K562 (cell line): ENCODE results near the gene SVBP. TPM values are rescaled to one million over a fixed set of nuclear protein-coding genes. Genes with fewer than 3 reads are reported as not detected.

ENCODE experiments used
- ATAC-seq: fragments of 200-7000 bp; cut with Tn5 transposase; 3 replicates; pipeline ENCODE4 v1.9.1; 2020; ENCODE audit warnings: moderate library complexity
- BruUV-seq: library from RNA; stranded (reverse); fragments of 400-500 nt; replicated peaks from 2 replicates; lab custom pipeline; 2021; lab: Mats Ljungman, UMichigan
- CTCF ChIA-PET: fragments of 300-600 bp; formaldehyde crosslinking; extraction: SDS; loops from one replicate; lab custom pipeline; 2021; ENCODE audit warnings: low intra/inter-chr PET ratio; lab: Yijun Ruan, JAX
- POLR2A ChIA-PET: fragments of 300-600, 350-650 bp; sonication (Branson Sonifier 250); formaldehyde crosslinking; extraction: SDS; loops from one replicate; lab custom pipeline; 2021; ENCODE audit warnings: antibody characterized with exemption, inconsistent platforms; lab: Yijun Ruan, JAX
- DNase-seq, 4 experiments: peaks; one replicate each; pipeline versions ENCODE4 v3.0.0 to v3.0.0-alpha.2; 2011 to 2018; ENCODE audit warnings: low spot score in 3 of 4, mixed read lengths in 3 of 4; ENCODE audit errors: extremely low read depth in 1 of 4
- FAIRE-seq: peaks from 2 replicates; lab custom pipeline; 2011; peaks lifted over from hg19 to GRCh38; lab: Jason Lieb, UNC
- H2AFZ ChIP-seq: 2 replicates; pipeline ENCODE4 v1.6.0; 2011; ENCODE audit warnings: low read depth, low read length, control low read depth, inconsistent platforms
- H3K27ac ChIP-seq: fragments of 200-600 bp; 3 replicates; pipeline ENCODE4 v1.8.0; 2011; ENCODE audit warnings: low read depth, mild to moderate bottlenecking, control low read depth, inconsistent platforms, low read length, moderate library complexity, mixed read lengths; ENCODE audit errors: extremely low read depth
- H3K27me3 ChIP-seq, 2 experiments: fragments of 300-600 bp in 1 of 2; 2 replicates in 1 of 2; 3 replicates in 1 of 2; pipeline versions ENCODE4 v1.6.0 to v1.8.0; 2011; ENCODE audit warnings: inconsistent platforms in 2 of 2, low read length in 2 of 2, mild to moderate bottlenecking in 1 of 2, mixed read lengths in 1 of 2, moderate library complexity in 1 of 2; ENCODE audit not compliant: control insufficient read depth in 2 of 2, insufficient read depth in 2 of 2
- H3K36me3 ChIP-seq: fragments of 300-600 bp; 3 replicates; pipeline ENCODE4 v1.8.0; 2011; ENCODE audit warnings: mild to moderate bottlenecking, low read length, inconsistent platforms; ENCODE audit not compliant: control insufficient read depth, insufficient read depth
- H3K4me1 ChIP-seq, 2 experiments: fragments of 200-600 bp in 1 of 2; replicated peaks in 1 of 2; 2 replicates in 1 of 2; 3 replicates in 1 of 2; pipeline versions ENCODE4 v1.5.1 to v1.8.0; 2011; ENCODE audit warnings: inconsistent platforms in 2 of 2, low read length in 2 of 2, mild to moderate bottlenecking in 1 of 2, mixed read lengths in 1 of 2, moderate library complexity in 1 of 2; ENCODE audit not compliant: control insufficient read depth in 2 of 2, insufficient read depth in 2 of 2
- H3K4me2 ChIP-seq: 2 replicates; pipeline ENCODE4 v1.6.1; 2011; ENCODE audit warnings: low read length, control low read depth, inconsistent platforms, mixed read lengths; ENCODE audit not compliant: insufficient read depth
- H3K4me3 ChIP-seq: fragments of 200-600 bp; sonication (generic), shearing (Covaris generic); 2 replicates; pipeline ENCODE4 v1.5.1; 2016; ENCODE audit warnings: control low read depth, inconsistent platforms
- H3K79me2 ChIP-seq: fragments of 200-600 bp; 3 replicates; pipeline ENCODE4 v1.8.0; 2011; ENCODE audit warnings: low read length, inconsistent platforms; ENCODE audit not compliant: control insufficient read depth, insufficient read depth
- H3K9ac ChIP-seq, 2 experiments: 2 replicates each; pipeline versions ENCODE4 v1.6.0 to v1.6.1; 2011; ENCODE audit warnings: low read depth in 2 of 2, low read length in 2 of 2, control low read depth in 1 of 2, inconsistent platforms in 1 of 2, mild to moderate bottlenecking in 1 of 2, mixed read lengths in 1 of 2; ENCODE audit not compliant: insufficient read depth in 1 of 2
- H3K9me1 ChIP-seq: one replicate; pipeline ENCODE4 v1.6.0; 2011; ENCODE audit warnings: inconsistent platforms, mild to moderate bottlenecking, low read length, moderate library complexity; ENCODE audit not compliant: control insufficient read depth, insufficient read depth
- H3K9me3 ChIP-seq: replicated peaks from 2 replicates; pipeline ENCODE4 v1.5.1; 2011; ENCODE audit warnings: low read depth, low read length, inconsistent platforms; ENCODE audit not compliant: control insufficient read depth, insufficient read depth
- H4K20me1 ChIP-seq: replicated peaks from 2 replicates; pipeline ENCODE4 v1.6.1; 2011; ENCODE audit warnings: low read length, inconsistent platforms, mixed read lengths; ENCODE audit not compliant: control insufficient read depth, insufficient read depth
- ATF4 ChIP-seq: fragments of 450-650 bp; formaldehyde crosslinking; IDR thresholded peaks from 2 replicates; pipeline ENCODE4 v1.4.0; 2022; ENCODE audit warnings: mild to moderate bottlenecking, moderate library complexity
- BCOR ChIP-seq: fragments of 450-650 bp; IDR thresholded peaks from 2 replicates; pipeline ENCODE4 v1.6.1; 2016
- DDX20 ChIP-seq: fragments of 450-650 bp; IDR thresholded peaks from 2 replicates; pipeline ENCODE4 v1.6.1; 2016; ENCODE audit warnings: missing genetic modification characterization, low read depth, mild to moderate bottlenecking, missing compliant biosample characterization, moderate library complexity
- HDAC6 ChIP-seq: IDR thresholded peaks from 2 replicates; pipeline ENCODE4 v1.6.1; 2012; ENCODE audit warnings: low read depth, mild to moderate bottlenecking, control low read depth, inconsistent platforms, low read length, moderate library complexity
- HNRNPL ChIP-seq: fragments of 200-400 bp; formaldehyde crosslinking; IDR thresholded peaks from 2 replicates; pipeline ENCODE4 v1.6.1; 2017; ENCODE audit warnings: low read depth, mild to moderate bottlenecking, low read length
- ILF3 ChIP-seq: fragments of 450-650 bp; IDR thresholded peaks from 2 replicates; pipeline ENCODE4 v1.6.1; 2018; ENCODE audit warnings: antibody characterized with exemption, mild to moderate bottlenecking, moderate library complexity, borderline replicate concordance
- JUND ChIP-seq, 2 experiments: IDR thresholded peaks; 2 replicates in 1 of 2; 3 replicates in 1 of 2; pipeline ENCODE4 v1.6.1; 2011; ENCODE audit warnings: borderline replicate concordance in 2 of 2, low read depth in 2 of 2, low read length in 2 of 2, improper control_type of control experiment in 1 of 2, missing biosample characterization in 1 of 2, missing genetic modification characterization in 1 of 2, missing genetic modification reagents in 1 of 2
- MYNN ChIP-seq, 2 experiments: sonication (generic); formaldehyde crosslinking in 1 of 2; IDR thresholded peaks; 2 replicates each; pipeline versions ENCODE4 v1.5.0 to v1.6.1; 2016 to 2020; ENCODE audit warnings: antibody characterized with exemption in 1 of 2, missing genetic modification reagents in 1 of 2
- NRF1 ChIP-seq, 2 experiments: fragments of 450-650 bp; IDR thresholded peaks in 1 of 2; conservative IDR thresholded peaks in 1 of 2; 2 replicates each; pipeline ENCODE4 v1.6.1; 2014; ENCODE audit warnings: mild to moderate bottlenecking in 2 of 2
- ZBTB40 ChIP-seq, 2 experiments: fragments of 450-650 bp in 1 of 2; sonication (generic) in 1 of 2; formaldehyde crosslinking in 1 of 2; IDR thresholded peaks; 2 replicates each; pipeline versions ENCODE4 v1.7.1 to v1.9.0; 2016 to 2022; ENCODE audit warnings: inconsistent platforms in 1 of 2, mild to moderate bottlenecking in 1 of 2, missing genetic modification reagents in 1 of 2
- ZNF431 ChIP-seq: sonication (generic); formaldehyde crosslinking; IDR thresholded peaks from 2 replicates; pipeline ENCODE4 v1.8.0; 2022; ENCODE audit warnings: mild to moderate bottlenecking, missing genetic modification reagents
- WGBS: fragments of 100-300 bp; shearing (Covaris generic); methylation state at CpG from one replicate; pipeline ENCODE4 v1.1.6; 2016; ENCODE audit warnings: low coverage, mixed read lengths; ENCODE audit not compliant: insufficient coverage; ENCODE audit errors: missing lambda C conversion rate; 5-methylcytosine and 5-hydroxymethylcytosine counted together
- in situ Hi-C: fragments of 300-500 bp; cut with MboI; formaldehyde crosslinking; loops from 4 replicates; pipeline ENCODE4 v1.15.0; 2018; ENCODE audit warnings: inconsistent platforms, mixed read lengths
- intact Hi-C: fragments of 100-400 bp; cut with micrococcal nuclease; formaldehyde crosslinking; loops from 2 replicates; pipeline ENCODE4 v1.14.2; 2022
- polyA plus RNA-seq, 8 experiments: library from polyadenylated mRNA; depleted of rRNA in 4 of 8; stranded (reverse) in 5 of 8; unstranded in 3 of 8; fragments of >200 nt; fragmentation: Nextera tagmentation in 2 of 8; fragmentation: Illumina TruSeq in 1 of 8; extraction: Ambion mirVana in 2 of 8; extraction: Trizol in 1 of 8; gene quantifications; 2 replicates each; pipeline versions ENCODE4 v1.2.1 to v1.2.3, GENCODE V29; 2011 to 2014; ENCODE audit warnings: inconsistent platforms in 1 of 8, missing spikeins in 1 of 8
- total RNA-seq, 7 experiments: library from RNA; depleted of rRNA in 6 of 7; stranded (reverse); fragments of >200 nt in 6 of 7; fragmentation: Illumina TruSeq in 2 of 7; extraction: Trizol in 2 of 7; gene quantifications; 2 replicates each; pipeline versions ENCODE4 v1.2.1 to v1.2.3, GENCODE V29; 2011 to 2021; ENCODE audit warnings: low replicate concordance in 1 of 7

The SVBP gene
- total and polyA plus RNA-seq, 9 of the 15 experiments (the other 6 are each of a cell fraction or from before 2014, with no cell fraction given), result 31.7 to 49.7 (median 40.0) TPM

GRCh38 chr1:42847111-42847595 is 30.0 kb upstream of the SVBP start:
- Histone ChIP-seq H3K4me1 (peaks cover 18 to 32% of the 10 kb centered on the region in 2 experiments), H4K20me1 (no peaks in the 10 kb centered on the region), H3K27me3 (no peaks in the 10 kb centered on the region), H3K9me1 (no peaks in the 10 kb centered on the region), H3K9me3 (no peaks in the 10 kb centered on the region), H3K27ac (peak overlapping the region; percentile 83), H3K4me2 (peak overlapping the region; percentile 96), H3K4me3 (peak overlapping the region; percentile 70), H3K9ac (peak overlapping the region; percentile 86 to 95), H3K36me3 (peaks cover 55% of the 10 kb centered on the region), H2AFZ (peak overlapping the region; percentile 88), H3K79me2 (peaks cover 34% of the 10 kb centered on the region)
- no peak for DNase-seq
- 2% methylated on average over 6 of the region's 6 CpGs for WGBS
- CTCF ChIA-PET, result no interaction called here
- POLR2A ChIA-PET, result interaction anchor here (0.7 to 6.4 kb wide), 16 partner anchors 9 to 1785 kb away, joined by 3 to 94 read pairs (median 4); partner anchors contain the start of genes C1orf50, ERMAP, P3H1 and SVBP
- intact Hi-C loops, result loop anchor here (2.0 to 5.0 kb wide), 2 partner anchors 22 to 80 kb away; partner anchors contain the start of genes C1orf50 and P3H1
- ATAC-seq, result no peak; the same call in 1 of the 3 replicates
- peak; percentile 60 for FAIRE-seq
- in situ Hi-C loops, result no loop called here
- no TSS peak for BruUV-seq
- no peak for TF ChIP-seq ATF4 (CRISPR knock-in tag)
- TF ChIP-seq HNRNPL, result no peak
- no peak for TF ChIP-seq ZBTB40 (IDR thresholded peaks at IDR 0.05)
- no peak for TF ChIP-seq ZBTB40 (CRISPR knock-in tag; IDR thresholded peaks at IDR 0.05)
- TF ChIP-seq DDX20 (tag), result no peak
- no peak for TF ChIP-seq ZNF431
- no peak for TF ChIP-seq JUND (IDR thresholded peaks at IDR 0.05; ENCODE audit: borderline replicate concordance, low read depth, low read length)
- TF ChIP-seq JUND (tag; IDR thresholded peaks at IDR 0.05; ENCODE audit: borderline replicate concordance, low read depth, low read length), result no peak
- no peak for TF ChIP-seq HDAC6
- no peak for TF ChIP-seq MYNN (IDR thresholded peaks at IDR 0.05)
- no peak for TF ChIP-seq MYNN (CRISPR knock-in tag; IDR thresholded peaks at IDR 0.05)
- TF ChIP-seq BCOR, result no peak
- TF ChIP-seq ILF3, result no peak
- no peak for TF ChIP-seq NRF1 (conservative IDR thresholded peaks at IDR 0.05 in 1 of 2, IDR thresholded peaks at IDR 0.05 in 1 of 2)
